Measurements from ENCODE around the gene CPXM2.

CPXM2 gene

GRCh38 chr10:123795196-123795780 lies 96.3 kb downstream of the CPXM2 start:
- no peak for DNase-seq

- DNase-seq = no peak
Measured at GRCh38 chr10:123792248-123792978, 99.2 kb downstream of the CPXM2 start.

GRCh38 chr10:123790132-123790885 lies 101.3 kb downstream of the CPXM2 start:
- no peak for DNase-seq

- no peak for DNase-seq
Measured at GRCh38 chr10:123788981-123789380, 102.6 kb downstream of the CPXM2 start.

- no peak for DNase-seq
Measured at GRCh38 chr10:123787566-123787965, 104.0 kb downstream of the CPXM2 start.

- DNase-seq = no peak
Measured at GRCh38 chr10:123786896-123787295, 104.7 kb downstream of the CPXM2 start.

- no peak for DNase-seq
Measured at GRCh38 chr10:123786306-123786705, 105.3 kb downstream of the CPXM2 start.

- no peak for DNase-seq
Measured at GRCh38 chr10:123784646-123785045, 107.0 kb downstream of the CPXM2 start.

GRCh38 chr10:123784216-123784615 lies 107.4 kb downstream of the CPXM2 start:
- no peak for DNase-seq

GRCh38 chr10:123783296-123783695 lies 108.3 kb downstream of the CPXM2 start:
- DNase-seq = no peak

GRCh38 chr10:123782549-123782948 lies 109.1 kb downstream of the CPXM2 start:
- no peak for DNase-seq

- DNase-seq = no peak
Measured at GRCh38 chr10:123781956-123782500, 109.6 kb downstream of the CPXM2 start.

GRCh38 chr10:123781324-123781900 lies 110.2 kb downstream of the CPXM2 start:
- no peak for DNase-seq

GRCh38 chr10:123778719-123779517 lies 112.7 kb downstream of the CPXM2 start:
- DNase-seq = no peak

- no peak for DNase-seq
Measured at GRCh38 chr10:123777881-123778280, 113.7 kb downstream of the CPXM2 start.

GRCh38 chr10:123774132-123774742 lies 117.4 kb downstream of the CPXM2 start:
- no peak for DNase-seq

- no peak for DNase-seq
Measured at GRCh38 chr10:123772645-123773508, 118.7 kb downstream of the CPXM2 start.

- no peak for DNase-seq
Measured at GRCh38 chr10:123771877-123772644, 119.5 kb downstream of the CPXM2 start.

GRCh38 chr10:123769647-123770046 lies 122.0 kb downstream of the CPXM2 start:
- no peak for DNase-seq

GRCh38 chr10:123766761-123767160 lies 124.8 kb downstream of the CPXM2 start:
- DNase-seq = no peak
